NCI-H82 treated with DMSO at 0.1 percent for 48 hours (cell line): ENCODE results near the gene C10orf62.

ENCODE experiments used
- DNase-seq: peaks from one replicate; lab custom pipeline; 2025; ENCODE audit not compliant: unreplicated experiment; lab: John Stamatoyannopoulos, UW

Gene C10orf62

GRCh38 chr10:97584798-97585438 is 4.6 kb upstream of the C10orf62 start:
- DNase-seq, result no peak

GRCh38 chr10:97585439-97585811 is 4.1 kb upstream of the C10orf62 start:
- no peak for DNase-seq

DNA sequence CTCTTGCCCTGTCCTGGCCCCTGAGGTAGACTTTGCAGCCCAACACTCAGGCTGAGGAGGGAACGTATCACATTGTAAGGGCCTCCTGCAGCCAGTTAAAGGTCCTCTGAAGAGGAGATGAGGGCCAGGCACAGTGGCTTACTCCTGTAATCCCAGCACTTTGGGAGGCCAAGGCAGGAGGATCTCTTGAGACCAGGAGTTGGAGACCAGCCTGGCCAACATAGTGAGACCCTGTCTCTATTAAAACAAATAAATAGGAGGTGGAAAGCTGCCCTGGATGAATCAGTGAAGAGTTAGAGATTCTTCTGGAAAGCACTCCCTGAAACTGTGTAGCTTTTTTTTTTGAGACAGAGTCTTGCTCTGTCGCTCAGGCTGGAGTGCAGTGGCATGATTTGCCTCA is 2.3 kb upstream of the C10orf62 start:
- DNase-seq, result no peak

GRCh38 chr10:97590082-97590747 is 694 bp downstream of the C10orf62 start:
- DNase-seq, result no peak

DNA sequence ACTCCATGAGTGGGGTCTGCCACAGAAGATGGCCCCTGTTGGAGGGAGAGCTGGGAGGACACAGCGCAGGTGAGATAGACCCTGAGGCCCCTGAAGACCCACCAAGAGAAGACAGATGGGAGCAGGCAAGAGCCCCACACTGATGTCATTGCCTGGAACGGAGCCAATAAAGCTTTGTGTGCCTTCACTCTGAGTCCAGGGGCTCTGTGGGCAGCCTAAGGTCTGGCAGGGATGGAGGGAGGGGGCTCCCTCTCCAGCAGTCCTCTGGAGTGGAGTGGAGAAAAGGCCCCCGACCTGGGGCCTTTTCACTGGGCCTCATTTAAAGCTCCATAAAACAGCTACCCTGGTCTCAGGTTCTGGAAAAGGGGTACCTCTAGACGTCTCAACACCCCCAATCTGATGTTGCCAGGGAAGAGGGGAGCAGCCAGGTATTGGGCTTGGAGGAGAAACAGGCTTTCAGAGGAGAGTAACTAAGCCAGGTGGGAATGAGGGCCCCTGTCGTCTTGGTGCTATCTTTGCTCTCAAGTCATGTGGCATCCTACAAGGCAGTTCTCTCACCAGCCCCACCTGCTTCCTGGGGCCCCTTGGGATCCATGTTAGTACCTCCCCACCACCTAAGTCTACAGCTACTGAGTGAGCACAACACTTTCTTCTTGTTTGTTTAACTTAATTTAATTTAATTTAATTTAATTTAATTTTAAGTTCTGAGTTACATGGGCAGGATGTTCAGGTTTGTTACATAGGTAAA is 1.4 kb downstream of the C10orf62 start:
- DNase-seq, result no peak

GRCh38 chr10:97593421-97593820 is 3.9 kb downstream of the C10orf62 start:
- DNase-seq, result no peak

- DNase-seq, result no peak
Observed at GRCh38 chr10:97596101-97597082, 6.9 kb downstream of the C10orf62 start.

DNA sequence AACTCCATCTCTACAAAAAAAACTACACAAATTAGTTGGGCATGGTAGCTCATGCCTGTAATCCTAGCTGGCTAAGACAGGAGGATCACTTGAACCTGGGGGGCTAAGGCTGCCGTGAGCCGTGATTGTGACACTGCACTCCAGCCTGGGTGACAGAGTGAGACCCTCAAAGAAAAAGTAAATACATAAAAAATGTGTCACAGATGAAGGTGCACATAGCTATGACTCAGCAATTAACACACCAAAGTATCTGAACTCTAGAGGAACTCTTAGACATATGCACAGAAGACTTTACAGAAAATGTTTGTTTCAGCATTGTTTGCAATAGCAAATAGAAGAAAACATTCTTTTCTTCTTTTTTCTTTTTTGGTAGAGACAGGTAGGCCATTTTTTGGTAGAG is 8.3 kb downstream of the C10orf62 start:
- DNase-seq, result no peak

- DNase-seq, result no peak
Observed at GRCh38 chr10:97598407-97599271, 9.1 kb downstream of the C10orf62 start.

DNA sequence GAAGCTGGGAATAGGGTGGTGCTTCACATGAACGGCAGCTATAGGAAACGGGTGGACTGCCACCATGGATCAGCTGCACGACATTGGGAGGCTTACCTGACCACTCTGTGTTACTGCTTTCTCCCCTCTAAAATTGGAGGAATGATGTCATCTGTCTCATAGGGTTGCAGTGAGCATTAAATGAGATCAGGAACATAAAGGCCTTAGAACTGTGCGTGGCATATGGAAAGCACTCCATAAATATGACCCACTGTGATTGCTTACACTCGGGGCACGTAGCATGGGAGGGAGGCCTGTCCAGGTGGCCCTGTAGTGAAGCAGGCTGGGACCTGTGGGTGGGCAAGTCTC is 9.7 kb downstream of the C10orf62 start:
- no peak for DNase-seq

- DNase-seq, result no peak
Observed at GRCh38 chr10:97600616-97601015, 11.1 kb downstream of the C10orf62 start.

DNA sequence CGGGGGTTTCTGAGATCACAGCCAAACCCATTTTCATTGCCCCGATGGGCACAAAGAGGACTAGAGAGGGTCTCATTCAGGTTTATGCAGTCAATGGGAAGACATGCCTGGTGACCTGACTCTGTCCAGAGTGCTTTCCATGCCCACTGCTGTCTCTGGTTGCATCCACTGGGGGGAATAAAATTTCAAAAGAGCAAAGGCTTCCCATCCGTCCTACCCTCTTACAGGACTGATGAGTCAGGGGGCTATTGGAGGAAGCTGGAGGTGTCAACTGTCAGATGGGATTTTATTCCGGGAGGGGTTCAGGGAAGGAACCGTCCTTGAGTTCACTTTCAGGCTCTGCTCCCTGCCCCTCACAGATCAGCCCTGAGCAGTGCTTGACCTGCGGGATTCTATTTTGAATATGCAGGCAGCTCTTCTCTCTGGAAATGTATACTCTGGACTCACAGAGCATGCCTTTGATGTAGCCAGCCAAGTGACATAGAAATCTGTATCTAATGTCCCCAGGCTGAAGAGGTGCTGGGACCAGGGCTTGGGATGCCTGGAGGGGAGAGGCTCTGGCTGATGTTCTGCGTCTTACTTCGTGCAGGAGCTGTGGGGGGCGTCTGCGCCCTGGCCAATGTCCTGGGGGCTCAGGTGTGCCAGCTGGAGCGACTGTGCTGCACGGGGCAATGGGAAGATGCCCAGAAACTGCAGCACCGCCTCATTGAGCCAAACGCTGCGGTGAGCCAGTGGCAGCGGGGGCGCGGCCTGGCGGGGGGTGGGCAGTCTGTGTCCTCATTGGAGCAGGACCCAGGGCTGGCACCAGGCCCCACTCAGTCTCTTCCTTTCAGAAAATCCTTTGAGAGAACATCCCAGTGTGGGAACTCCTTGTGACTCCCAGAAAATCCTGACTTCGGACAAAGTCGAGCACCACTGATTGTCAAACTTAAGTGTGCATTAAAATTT is 12.0 kb downstream of the C10orf62 start:
- no peak for DNase-seq

- no peak for DNase-seq
Observed at GRCh38 chr10:97607095-97607636, 17.6 kb downstream of the C10orf62 start.

- DNase-seq, result no peak
Observed at GRCh38 chr10:97608991-97609561, 19.6 kb downstream of the C10orf62 start.

DNA sequence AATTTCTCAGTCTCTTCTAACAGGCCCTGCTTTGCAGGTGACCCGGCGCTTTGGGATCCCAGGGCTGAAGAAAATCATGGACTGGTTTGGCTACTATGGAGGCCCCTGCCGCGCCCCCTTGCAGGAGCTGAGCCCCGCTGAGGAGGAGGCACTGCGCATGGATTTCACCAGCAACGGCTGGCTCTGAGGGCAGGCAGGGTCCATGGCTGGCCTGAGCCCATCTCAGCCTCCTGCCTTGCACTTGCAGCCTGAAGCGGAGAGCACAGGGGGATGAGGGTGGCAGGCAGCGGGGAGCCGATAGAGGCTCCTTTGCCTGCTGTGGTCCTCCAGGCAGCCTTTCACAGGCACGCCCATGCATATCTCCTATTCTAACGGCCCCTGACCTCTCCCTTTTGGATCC is 22.0 kb downstream of the C10orf62 start:
- no peak for DNase-seq

DNA sequence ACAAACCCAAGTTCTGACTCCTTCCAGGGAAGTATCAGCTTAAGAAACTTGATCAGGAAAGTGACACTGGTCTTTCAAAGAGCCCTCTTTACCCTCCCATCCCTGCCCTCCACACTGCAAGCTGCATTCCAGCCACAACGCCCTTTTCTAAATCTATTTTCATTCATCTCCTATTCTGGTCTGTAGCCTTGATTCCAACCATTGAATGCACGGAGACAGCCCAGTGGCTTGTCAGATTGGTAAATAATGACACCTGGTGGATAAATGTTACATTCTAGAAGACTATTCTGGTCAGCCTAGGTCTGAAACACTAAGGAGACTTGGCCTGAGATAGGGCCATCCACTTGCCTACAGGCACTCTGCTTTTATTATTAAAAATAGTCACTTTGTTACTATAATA is 22.9 kb downstream of the C10orf62 start:
- no peak for DNase-seq

DNA sequence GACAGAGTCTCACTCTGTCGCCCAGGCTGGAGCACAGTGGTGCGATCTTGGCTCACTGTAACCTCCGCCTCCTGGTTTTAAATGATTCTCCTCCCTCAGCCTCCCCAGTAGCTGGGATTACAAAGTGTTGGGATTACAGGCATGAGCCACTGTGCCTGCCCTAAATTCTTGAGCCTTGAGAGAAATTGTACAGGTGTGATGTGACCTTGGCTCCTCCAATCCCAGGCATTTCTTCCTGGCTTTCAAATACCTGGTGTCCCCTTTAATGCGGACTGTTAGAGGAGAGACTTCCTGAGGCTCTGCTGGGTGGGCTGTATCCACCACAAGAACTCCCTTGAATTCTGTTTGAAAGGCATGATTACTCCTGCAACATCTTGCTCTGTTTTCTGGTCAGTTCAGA is 28.8 kb downstream of the C10orf62 start:
- DNase-seq, result no peak

DNA sequence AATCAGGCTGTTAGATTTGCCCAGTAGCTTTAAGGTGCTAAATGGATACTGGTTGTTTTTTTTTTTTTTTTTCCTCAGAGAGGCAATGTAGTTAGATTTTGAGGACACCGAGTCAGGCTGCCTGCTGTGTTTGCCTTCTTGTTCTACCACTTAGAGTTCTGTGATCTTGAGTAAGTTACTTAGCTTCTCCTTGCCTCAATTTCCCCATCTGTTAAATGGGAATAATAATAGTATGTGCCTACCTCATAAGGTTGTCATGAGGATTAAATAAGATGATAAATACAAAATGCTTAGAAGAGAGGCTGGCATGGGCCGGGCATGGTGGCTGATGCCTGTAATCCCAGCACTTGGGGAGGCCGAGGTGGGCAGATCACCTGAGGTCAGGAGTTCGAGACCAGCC is 29.2 kb downstream of the C10orf62 start:
- no peak for DNase-seq

DNA sequence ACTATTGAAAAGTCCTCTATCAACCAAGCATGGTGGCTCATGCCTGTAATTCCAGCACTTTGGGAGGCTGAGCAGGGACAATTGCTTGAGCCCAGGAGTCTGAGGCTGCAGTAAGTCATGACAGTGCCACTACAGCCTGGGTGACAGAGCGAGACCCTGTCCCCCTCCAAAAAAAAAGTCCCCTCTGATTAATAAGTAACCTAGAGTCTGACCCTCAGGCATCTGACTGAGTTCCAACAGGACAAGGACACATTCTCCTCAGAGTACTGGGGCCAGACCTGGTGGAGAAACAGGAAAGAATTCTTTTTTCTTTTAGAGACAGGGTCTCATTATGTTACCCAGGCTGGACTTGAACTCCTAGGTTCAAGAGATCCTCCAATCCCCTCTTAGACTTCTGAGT is 33.8 kb downstream of the C10orf62 start:
- no peak for DNase-seq
